Panc1 (cell line): ENCODE measurements around the gene KRTAP10-11. TPM values are rescaled to one million over a fixed set of nuclear protein-coding genes. Genes with fewer than 3 reads are reported as not detected.

ENCODE experiments used
- ATAC-seq: fragments of 200-7000 bp; cut with Tn5 transposase; 2 replicates; pipeline ENCODE4 v1.9.1; 2020; ENCODE audit warnings: mild to moderate bottlenecking, moderate library complexity
- BruUV-seq: library from RNA; stranded (reverse); fragments of 400-500 nt; replicated peaks from 2 replicates; lab custom pipeline; 2021; lab: Mats Ljungman, UMichigan
- CTCF ChIA-PET: fragments of 300-600 bp; sonication (Branson Sonifier 250); formaldehyde crosslinking; loops from one replicate; lab custom pipeline; 2022; ENCODE audit warnings: antibody characterized with exemption; lab: Charles Lee
- POLR2A ChIA-PET: fragments of 300-600 bp; sonication (Branson Sonifier 250); formaldehyde crosslinking; loops from one replicate; lab custom pipeline; 2022; ENCODE audit warnings: antibody characterized with exemption; lab: Charles Lee
- DNase-seq: peaks from one replicate; pipeline ENCODE4 v3.0.0-alpha.2; 2010; ENCODE audit warnings: low read depth, low spot score
- H3K27ac ChIP-seq: 2 replicates; pipeline ENCODE4 v1.5.1; 2011; ENCODE audit warnings: mild to moderate bottlenecking, low read length, inconsistent platforms
- H3K27me3 ChIP-seq: fragments of 200-500 bp; sonication (Bioruptor generic); 2 replicates; pipeline ENCODE4 v1.6.0; 2014; ENCODE audit warnings: low read length, inconsistent platforms; ENCODE audit not compliant: control insufficient read depth, insufficient read depth
- H3K36me3 ChIP-seq: fragments of 200-500 bp; sonication (Bioruptor generic); 2 replicates; pipeline ENCODE4 v1.5.1; 2014; ENCODE audit warnings: inconsistent platforms, mild to moderate bottlenecking, low read length, moderate library complexity; ENCODE audit not compliant: control insufficient read depth, insufficient read depth
- H3K4me1 ChIP-seq: 2 replicates; pipeline ENCODE4 v1.5.1; 2011; ENCODE audit warnings: inconsistent platforms, mild to moderate bottlenecking, low read length, moderate library complexity; ENCODE audit not compliant: control insufficient read depth, insufficient read depth
- H3K4me3 ChIP-seq, 2 experiments: 2 replicates each; pipeline ENCODE4 v1.5.1; 2011 to 2012; ENCODE audit warnings: low read depth in 2 of 2, low read length in 2 of 2, mild to moderate bottlenecking in 2 of 2, inconsistent platforms in 1 of 2, moderate library complexity in 1 of 2
- H3K9me3 ChIP-seq: fragments of 200-500 bp; sonication (Bioruptor generic); 2 replicates; pipeline ENCODE4 v1.5.1; 2014; ENCODE audit warnings: low read depth, mild to moderate bottlenecking, inconsistent platforms, low read length, moderate library complexity; ENCODE audit not compliant: control insufficient read depth, insufficient read depth
- CTCF ChIP-seq: fragments of 450-650 bp; IDR thresholded peaks from 2 replicates; pipeline ENCODE4 v1.5.1; 2017; ENCODE audit warnings: mild to moderate bottlenecking
- POLR2AphosphoS5 ChIP-seq: IDR thresholded peaks from 2 replicates; pipeline ENCODE4 v1.6.1; 2012; ENCODE audit warnings: mild to moderate bottlenecking, low read depth, low read length, moderate library complexity
- REST ChIP-seq, 2 experiments: IDR thresholded peaks; 2 replicates each; pipeline ENCODE4 v1.6.1; 2011 to 2012; ENCODE audit warnings: low read depth in 2 of 2, control low read depth in 1 of 2, low read length in 1 of 2, mild to moderate bottlenecking in 1 of 2, moderate library complexity in 1 of 2; ENCODE audit not compliant: insufficient read depth in 1 of 2
- SIN3A ChIP-seq: IDR thresholded peaks from 2 replicates; pipeline ENCODE4 v1.6.1; 2012; ENCODE audit warnings: low read depth, mild to moderate bottlenecking, low read length, moderate library complexity, borderline replicate concordance; ENCODE audit not compliant: insufficient read depth
- TCF7L2 ChIP-seq: IDR thresholded peaks from 2 replicates; pipeline ENCODE4 v1.6.1; 2011; ENCODE audit warnings: mild to moderate bottlenecking, low read depth, low read length, inconsistent platforms
- in situ Hi-C: cut with HindIII; loops from 2 replicates; pipeline ENCODE4 v1.10.0; 2016; ENCODE audit warnings: low sequenced_read_pairs, low pct_unique_long_range_greater_than_20kb
- intact Hi-C: fragments of 100-400 bp; cut with micrococcal nuclease; formaldehyde crosslinking; loops from one replicate; pipeline ENCODE4 v1.10.0; 2022; ENCODE audit not compliant: unreplicated experiment
- total RNA-seq: library from RNA; stranded (reverse); gene quantifications from one replicate; pipeline ENCODE4 v1.2.1, GENCODE V29; 2021; ENCODE audit not compliant: unreplicated experiment

KRTAP10-11 gene
- total RNA-seq, 1 experiment from 2014 or later = not detected

DNA sequence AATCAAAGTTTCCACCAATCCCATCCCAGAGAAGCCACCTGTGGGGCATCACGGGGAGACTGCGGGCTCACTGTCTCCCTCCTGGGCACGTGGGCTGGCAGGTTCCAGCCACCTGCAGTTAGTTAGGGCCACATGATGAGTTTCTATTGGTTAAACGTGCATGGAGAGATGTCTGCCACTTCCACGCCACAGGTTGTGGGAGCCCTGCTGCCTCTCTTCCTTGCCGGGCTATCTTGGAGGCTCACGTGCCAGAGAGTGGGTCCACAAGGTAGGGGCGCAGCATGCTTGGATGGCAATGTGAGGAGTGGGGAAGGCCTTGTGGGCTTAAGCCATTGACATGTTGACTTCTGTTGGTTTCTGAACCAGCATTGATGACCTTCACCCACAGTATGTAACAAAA is 42.3 kb upstream of the KRTAP10-11 start:
- H3K36me3 ChIP-seq = no peaks in the 10 kb centered on the region
- CTCF ChIA-PET = no interaction called here
- intact Hi-C loops (no loop called here), in situ Hi-C loops (no loop called here)
- TF ChIP-seq POLR2AphosphoS5 (no peak), REST (IDR thresholded peaks at IDR 0.05; ENCODE audit: insufficient read depth in 1 of 2, low read depth in 2 of 2, low read length in 1 of 2) (no peak), TCF7L2 (no peak), SIN3A (no peak), CTCF (no peak)
- BruUV-seq = no TSS peak
- POLR2A ChIA-PET = no interaction called here
- H3K9me3 ChIP-seq = no peaks in the 10 kb centered on the region
- H3K27me3 ChIP-seq = no peaks in the 10 kb centered on the region
- no peaks in the 10 kb centered on the region; the same call in 1 of the 2 replicates for H3K4me1 ChIP-seq
- ATAC-seq (no peak), DNase-seq (no peak)
- no peak overlapping the region for H3K27ac ChIP-seq
- no peak overlapping the region for H3K4me3 ChIP-seq

DNA sequence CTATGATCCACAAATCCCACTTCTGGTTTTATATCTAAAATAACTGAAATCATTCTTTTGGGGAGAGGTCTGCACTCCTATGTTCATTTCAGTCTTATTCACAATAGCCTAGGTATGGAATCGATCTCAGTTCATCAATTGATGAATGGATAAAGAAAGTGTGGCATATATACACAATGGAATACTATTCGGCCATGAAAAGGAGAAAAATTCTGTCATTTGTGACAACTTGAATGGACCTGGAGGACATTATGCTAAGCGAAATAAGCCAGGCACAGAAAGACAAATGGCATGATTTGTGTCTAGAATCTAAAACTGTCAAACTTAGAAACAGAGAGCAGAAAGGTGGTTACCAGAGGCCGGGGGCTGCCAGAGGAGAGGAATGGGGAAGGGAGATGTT is 39.7 kb upstream of the KRTAP10-11 start:
- ChIA-PET CTCF (no interaction called here), POLR2A (no interaction called here)
- TF ChIP-seq POLR2AphosphoS5 (no peak), SIN3A (no peak), REST (IDR thresholded peaks at IDR 0.05; ENCODE audit: insufficient read depth in 1 of 2, low read depth in 2 of 2, low read length in 1 of 2) (no peak), TCF7L2 (no peak), CTCF (no peak)
- H3K36me3 ChIP-seq = no peaks in the 10 kb centered on the region
- BruUV-seq = no TSS peak
- no peak overlapping the region for H3K4me3 ChIP-seq
- H3K9me3 ChIP-seq = peaks cover 3% of the 10 kb centered on the region; the same call in 1 of the 2 replicates
- ATAC-seq = no peak
- H3K4me1 ChIP-seq = no peaks in the 10 kb centered on the region; the same call in 1 of the 2 replicates
- H3K27ac ChIP-seq = no peak overlapping the region
- H3K27me3 ChIP-seq = no peaks in the 10 kb centered on the region
- intact Hi-C loops = no loop called here
- in situ Hi-C loops = no loop called here
- no peak for DNase-seq
